Renal pelvis (tissue), 12 donors: ENCODE data around the gene CDC14A. TPM values are rescaled to one million over a fixed set of nuclear protein-coding genes. Genes with fewer than 3 reads are reported as not detected.

ENCODE experiments used
- DNase-seq: peaks from one replicate; pipeline ENCODE4 v3.0.0-alpha.2; 2013
- long read RNA-seq, 16 experiments: transcript quantifications; one replicate each; lab custom pipeline, GENCODE V29; 2026
- polyA plus RNA-seq, 3 donors: library from polyadenylated mRNA; unstranded; fragments of 120-200 nt; gene quantifications; one replicate each; pipeline ENCODE4 v1.2.1, GENCODE V29; 2013; ENCODE audit not compliant: insufficient read length in 3 of 3

The CDC14A gene, protein sequence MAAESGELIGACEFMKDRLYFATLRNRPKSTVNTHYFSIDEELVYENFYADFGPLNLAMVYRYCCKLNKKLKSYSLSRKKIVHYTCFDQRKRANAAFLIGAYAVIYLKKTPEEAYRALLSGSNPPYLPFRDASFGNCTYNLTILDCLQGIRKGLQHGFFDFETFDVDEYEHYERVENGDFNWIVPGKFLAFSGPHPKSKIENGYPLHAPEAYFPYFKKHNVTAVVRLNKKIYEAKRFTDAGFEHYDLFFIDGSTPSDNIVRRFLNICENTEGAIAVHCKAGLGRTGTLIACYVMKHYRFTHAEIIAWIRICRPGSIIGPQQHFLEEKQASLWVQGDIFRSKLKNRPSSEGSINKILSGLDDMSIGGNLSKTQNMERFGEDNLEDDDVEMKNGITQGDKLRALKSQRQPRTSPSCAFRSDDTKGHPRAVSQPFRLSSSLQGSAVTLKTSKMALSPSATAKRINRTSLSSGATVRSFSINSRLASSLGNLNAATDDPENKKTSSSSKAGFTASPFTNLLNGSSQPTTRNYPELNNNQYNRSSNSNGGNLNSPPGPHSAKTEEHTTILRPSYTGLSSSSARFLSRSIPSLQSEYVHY
- polyA plus RNA-seq, result 10 to 100 TPM; 26.5 to 33.2 (median 29.6) TPM
- long read RNA-seq, donor 1, full-length matches to known transcripts, result 8 of 8 reads
- long read RNA-seq, donor 1, partial matches to known transcripts, result 0 of 8 reads
- long read RNA-seq, donor 1, other reads (novel, unspliced or antisense), result 0 of 8 reads
- long read RNA-seq, donor 2, full-length matches to known transcripts, result 7 of 7 reads
- long read RNA-seq, donor 2, partial matches to known transcripts, result 0 of 7 reads
- long read RNA-seq, donor 2, other reads (novel, unspliced or antisense), result 0 of 7 reads
- long read RNA-seq, donor 3, full-length matches to known transcripts, result 3 of 3 reads
- long read RNA-seq, donor 3, partial matches to known transcripts, result 0 of 3 reads
- long read RNA-seq, donor 3, other reads (novel, unspliced or antisense), result 0 of 3 reads
- long read RNA-seq, donor 4, partial matches to known transcripts, result 0 of 1 reads
- long read RNA-seq, donor 4, other reads (novel, unspliced or antisense), result 0 of 1 reads
- long read RNA-seq, donor 5, full-length matches to known transcripts, result 4 of 4 reads
- long read RNA-seq, donor 5, partial matches to known transcripts, result 0 of 4 reads
- long read RNA-seq, donor 5, other reads (novel, unspliced or antisense), result 0 of 4 reads
- long read RNA-seq, donor 6, partial matches to known transcripts, result 11 of 14 reads
- long read RNA-seq, donor 6, other reads (novel, unspliced or antisense), result 0 of 14 reads
- long read RNA-seq, donor 7, partial matches to known transcripts, result 0 of 2 reads
- long read RNA-seq, donor 7, other reads (novel, unspliced or antisense), result 0 of 2 reads
- long read RNA-seq, donor 8, result 0 reads
- long read RNA-seq, donor 9, full-length matches to known transcripts, result 8 of 8 reads
- long read RNA-seq, donor 9, partial matches to known transcripts, result 0 of 8 reads
- long read RNA-seq, donor 9, other reads (novel, unspliced or antisense), result 0 of 8 reads
- long read RNA-seq, donor 10, partial matches to known transcripts, result 0 of 3 reads
- long read RNA-seq, donor 10, other reads (novel, unspliced or antisense), result 0 of 3 reads
- long read RNA-seq, donor 11, full-length matches to known transcripts, result 5 of 5 reads
- long read RNA-seq, donor 11, partial matches to known transcripts, result 0 of 5 reads
- long read RNA-seq, donor 11, other reads (novel, unspliced or antisense), result 0 of 5 reads
- long read RNA-seq, donor 12, full-length matches to known transcripts, result 6 of 6 reads
- long read RNA-seq, donor 12, partial matches to known transcripts, result 0 of 6 reads
- long read RNA-seq, donor 12, other reads (novel, unspliced or antisense), result 0 of 6 reads
- long read RNA-seq, donor 13, full-length matches to known transcripts, result 7 of 7 reads
- long read RNA-seq, donor 13, partial matches to known transcripts, result 0 of 7 reads
- long read RNA-seq, donor 13, other reads (novel, unspliced or antisense), result 0 of 7 reads
- long read RNA-seq, donor 14, result 0 reads
- long read RNA-seq, donor 15, full-length matches to known transcripts, result 5 of 5 reads
- long read RNA-seq, donor 15, partial matches to known transcripts, result 0 of 5 reads
- long read RNA-seq, donor 15, other reads (novel, unspliced or antisense), result 0 of 5 reads
- long read RNA-seq, donor 16, full-length matches to known transcripts, result 6 of 6 reads
- long read RNA-seq, donor 16, partial matches to known transcripts, result 0 of 6 reads
- long read RNA-seq, donor 16, other reads (novel, unspliced or antisense), result 0 of 6 reads

DNA sequence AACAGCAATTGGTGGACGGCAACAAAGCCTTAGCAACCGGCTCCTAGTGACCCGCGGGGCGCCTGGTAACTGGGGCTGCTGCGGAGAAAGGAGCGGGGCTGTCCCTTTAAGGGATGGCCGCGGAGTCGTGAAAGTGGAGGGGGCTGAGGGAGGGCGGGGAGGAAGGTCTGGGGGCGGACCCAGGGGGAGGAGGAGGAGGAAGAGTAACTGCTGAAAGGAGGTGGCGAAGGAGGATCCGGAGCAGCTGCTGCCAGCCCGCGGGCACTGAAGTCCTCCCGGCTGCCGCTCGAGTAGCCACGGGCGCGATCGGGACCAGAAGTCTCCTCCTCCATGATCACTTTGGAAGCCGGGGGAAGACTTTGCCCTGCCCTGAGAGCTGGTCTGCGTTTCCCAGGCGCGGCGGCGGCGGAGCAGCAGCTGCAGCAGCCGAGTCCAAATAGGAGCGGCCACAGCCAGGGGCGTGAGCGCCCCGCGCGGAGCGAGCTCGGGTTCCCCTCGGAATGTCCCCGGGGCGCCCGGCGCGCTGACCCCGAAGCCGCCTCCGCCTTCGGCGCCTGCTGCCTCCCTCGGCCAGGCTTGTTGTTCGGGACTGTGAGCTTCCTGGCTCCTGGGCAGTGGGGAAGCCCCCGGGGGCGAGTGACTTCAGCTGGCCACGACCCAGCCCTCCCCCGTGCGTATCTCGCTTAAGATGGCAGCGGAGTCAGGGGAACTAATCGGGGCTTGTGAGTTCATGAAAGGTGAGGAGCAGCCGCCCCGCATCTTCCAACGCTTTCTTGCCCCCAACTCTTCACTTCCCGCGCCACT is at the start of gene CDC14A:
CDC14A (plus strand) TSS at position 240 of the 804 bp plus-strand sequence; CDS start at position 689, 449 bp downstream.
- DNase-seq, result peak; percentile 96

DNA sequence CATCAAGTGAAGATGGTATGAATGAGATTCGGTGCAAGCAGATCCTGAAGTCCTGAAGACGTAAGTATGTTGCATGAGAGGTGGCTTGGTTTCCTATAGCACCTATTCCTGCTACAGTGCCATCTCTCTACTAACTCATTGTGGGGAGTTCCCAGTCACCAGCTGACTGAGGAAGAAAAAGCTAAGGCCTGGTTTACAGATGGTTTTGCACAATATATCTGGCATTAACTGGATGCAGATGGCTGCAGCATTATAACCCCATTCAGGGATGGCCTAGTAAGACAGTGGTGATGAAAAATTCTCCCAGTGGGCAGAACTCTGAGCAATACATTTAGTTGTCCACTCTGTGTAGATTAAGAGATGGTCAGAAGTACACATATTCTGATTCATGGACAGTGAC is 49.6 kb upstream of the CDC14A start:
- DNase-seq, result no peak

DNA sequence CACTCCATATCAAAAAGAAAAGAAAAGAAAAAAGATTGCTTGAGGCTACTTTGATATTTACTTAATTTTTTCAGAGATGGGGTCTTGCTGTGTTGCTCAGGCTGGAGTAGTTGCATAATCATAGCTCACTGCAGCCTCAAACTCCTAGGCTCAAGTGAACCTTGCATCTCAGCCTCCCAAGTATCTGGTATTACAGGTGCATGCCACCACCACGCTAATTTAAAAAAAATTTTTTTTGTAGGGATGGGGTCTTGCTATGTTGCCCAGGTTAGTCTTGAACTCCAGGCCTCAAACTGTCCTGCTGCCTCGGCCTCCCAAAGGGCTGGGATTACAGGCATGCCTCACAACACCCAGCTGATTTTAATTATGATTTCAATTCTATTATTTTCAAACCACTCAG is 48.1 kb upstream of the CDC14A start:
- no peak for DNase-seq

DNA sequence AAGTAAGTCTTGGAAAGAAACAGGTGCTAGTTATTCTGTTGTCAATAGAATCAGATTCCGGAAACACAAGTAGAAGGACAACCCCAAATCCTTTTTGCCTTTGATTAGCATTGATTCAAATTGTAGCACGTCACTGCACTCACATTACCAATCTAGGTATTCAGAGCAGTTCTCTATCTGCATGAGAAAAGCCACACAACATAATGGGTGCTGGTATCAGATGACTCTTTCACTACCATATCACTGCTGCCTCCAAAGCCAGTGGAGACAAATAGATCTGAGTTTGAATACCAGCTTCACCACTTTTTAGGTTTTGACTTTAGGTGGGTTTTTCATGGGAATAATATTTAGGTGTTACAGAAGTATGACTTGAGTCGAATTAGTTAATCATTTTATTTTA is 47.4 kb upstream of the CDC14A start:
- DNase-seq, result no peak

DNA sequence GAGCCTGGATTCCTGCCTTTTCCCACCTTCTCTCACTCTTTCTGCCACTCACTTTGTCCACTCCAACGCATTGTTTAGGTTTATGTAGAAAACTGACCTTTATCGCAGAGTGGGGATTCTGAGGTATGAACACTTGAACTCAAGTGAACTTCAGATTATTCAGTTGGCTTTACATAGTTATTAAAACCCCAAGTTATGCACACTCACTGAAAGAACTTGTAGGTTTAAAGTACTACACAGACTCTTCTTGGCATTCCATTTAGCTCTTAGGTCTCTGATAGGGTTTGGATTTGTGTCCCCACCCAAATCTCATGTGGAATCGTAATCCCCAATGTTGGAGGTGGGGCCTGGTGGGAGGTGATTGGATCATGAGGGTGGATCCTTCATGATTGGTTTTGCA is 46.4 kb upstream of the CDC14A start:
- DNase-seq, result no peak

DNA sequence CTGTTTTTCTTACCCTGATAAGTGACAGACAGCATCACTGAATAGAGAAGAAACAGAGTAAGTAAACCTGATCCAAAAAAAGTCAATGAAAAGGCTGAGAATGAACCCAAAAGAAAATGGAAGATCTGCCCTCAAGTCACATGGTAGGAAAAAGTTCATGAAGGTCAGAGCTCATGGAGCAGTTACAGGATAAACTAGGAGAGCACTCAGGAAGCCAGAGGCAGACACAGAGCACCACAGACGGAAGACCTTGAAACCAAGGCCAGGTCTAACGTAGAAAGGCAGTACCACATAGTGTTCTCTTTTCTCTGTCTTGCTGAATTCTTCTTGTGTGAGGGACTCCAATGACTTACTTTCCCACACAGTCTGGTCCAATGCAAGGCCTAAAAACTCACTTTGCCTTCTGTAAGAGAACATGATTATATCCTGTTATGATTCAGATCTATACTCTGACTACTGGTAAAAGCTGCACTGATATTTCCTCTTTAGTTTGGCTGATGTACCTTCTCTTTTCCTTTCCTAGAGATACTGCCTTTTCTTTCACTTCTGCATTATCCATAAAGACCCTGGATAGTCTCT is 45.5 kb upstream of the CDC14A start:
- DNase-seq, result no peak

DNA sequence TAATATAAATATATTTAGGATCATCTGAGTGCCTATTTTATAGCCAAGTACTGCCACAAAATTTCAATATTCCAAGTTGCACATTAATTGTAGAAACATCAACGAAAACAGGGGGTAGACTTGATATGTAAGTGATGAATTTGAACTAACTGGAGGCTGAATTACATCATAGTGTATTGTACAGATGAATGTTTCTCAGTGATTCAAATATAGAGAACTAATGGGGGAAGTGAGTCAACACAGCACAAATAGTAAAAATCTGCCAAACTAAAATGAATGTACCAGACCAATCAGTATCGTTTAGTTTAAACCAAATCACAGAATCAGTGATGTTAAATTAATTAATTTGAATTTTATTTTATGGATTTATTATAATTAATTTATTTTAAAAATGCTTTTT is 43.5 kb upstream of the CDC14A start:
- DNase-seq, result no peak

DNA sequence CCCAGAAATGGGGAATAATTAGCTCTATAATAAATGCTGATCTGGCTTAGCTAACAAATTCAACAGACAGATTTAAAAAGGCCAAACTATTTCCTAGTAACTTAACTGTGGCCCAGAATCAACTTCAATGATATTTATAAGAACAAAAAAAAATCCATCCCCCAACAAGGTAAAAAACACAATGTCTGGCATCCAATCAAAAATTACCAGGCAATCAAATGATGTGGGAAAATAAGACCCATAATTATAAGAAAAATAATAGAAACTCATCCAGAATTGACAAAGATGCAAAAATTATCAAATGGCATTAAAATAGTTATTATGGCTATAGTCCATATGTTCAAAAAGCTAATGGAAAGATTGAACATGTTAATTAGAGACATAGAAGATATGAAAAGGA is 42.4 kb upstream of the CDC14A start:
- DNase-seq, result no peak

DNA sequence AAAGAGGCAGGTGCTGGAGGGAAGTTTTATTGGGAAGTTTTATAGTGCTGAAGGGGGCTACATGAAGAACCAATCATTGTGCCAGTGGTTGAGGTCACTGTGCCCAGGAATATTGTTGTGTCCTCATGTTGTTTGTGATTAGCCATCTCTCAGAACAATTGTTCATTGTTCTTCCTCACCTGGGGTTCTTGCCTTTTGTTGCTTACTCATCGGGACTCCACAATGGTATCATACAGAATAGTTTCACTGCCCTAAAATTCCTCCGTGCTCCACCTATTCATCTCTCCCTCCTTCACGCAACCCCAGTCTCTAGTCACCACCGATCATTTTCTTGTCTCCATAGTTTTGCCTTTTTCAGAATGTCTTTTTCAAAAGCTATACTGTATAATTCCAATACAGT is 38.9 kb upstream of the CDC14A start:
- no peak for DNase-seq

DNA sequence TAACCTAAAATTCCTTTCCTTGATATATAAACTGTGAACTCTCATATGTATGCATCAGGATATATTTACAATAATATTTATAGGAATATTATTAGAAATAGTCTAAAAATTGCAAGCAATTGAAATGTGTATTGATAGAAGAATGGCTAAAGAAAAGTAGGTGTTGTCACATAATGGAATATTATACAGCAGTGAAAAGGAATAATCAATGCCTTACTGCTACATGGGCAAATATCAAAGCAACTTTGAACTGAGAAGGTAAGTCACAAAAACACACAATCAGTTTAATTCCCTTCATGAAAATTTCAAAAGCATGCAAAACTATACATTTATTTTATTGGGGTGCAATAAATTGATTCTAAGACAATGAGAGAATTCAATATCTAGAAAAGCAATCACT is 35.7 kb upstream of the CDC14A start:
- DNase-seq, result no peak

DNA sequence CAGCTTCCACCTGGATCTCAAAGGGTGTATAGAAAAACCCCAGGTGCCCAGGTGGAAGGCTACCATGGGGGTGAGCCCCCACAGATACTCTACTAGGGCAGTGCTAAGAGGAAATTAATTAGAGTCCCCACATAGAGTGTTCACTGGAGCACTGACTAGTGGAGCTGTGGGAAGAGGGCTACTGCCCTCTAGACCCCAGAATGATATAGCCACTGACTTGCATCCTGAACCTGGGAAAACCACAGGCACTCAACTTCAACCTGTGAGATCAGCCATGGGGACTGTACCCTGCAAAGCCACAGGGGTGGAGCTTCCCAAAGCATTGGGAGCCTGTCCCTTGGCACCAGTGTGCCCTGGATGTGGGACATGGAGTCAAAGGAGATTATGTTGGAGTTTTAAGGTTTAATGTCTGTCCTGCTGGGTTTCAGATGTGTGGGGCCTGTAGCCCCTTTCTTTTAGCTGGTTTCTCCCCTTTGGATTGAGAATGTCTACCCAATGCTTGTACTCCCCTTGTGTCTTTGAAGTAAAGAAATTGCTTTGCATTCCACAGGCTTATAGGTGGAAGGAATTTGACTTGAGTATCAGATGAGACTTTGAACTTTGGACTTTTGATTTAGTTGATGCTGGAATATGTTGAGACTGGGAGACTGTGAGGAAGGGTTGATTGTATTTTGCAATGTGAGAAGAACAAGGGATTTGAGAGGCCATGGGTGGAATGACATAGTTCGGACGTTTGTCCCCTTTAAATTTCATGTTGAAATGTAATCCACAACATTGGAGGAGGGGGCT is 31.8 kb upstream of the CDC14A start:
- DNase-seq, result no peak

DNA sequence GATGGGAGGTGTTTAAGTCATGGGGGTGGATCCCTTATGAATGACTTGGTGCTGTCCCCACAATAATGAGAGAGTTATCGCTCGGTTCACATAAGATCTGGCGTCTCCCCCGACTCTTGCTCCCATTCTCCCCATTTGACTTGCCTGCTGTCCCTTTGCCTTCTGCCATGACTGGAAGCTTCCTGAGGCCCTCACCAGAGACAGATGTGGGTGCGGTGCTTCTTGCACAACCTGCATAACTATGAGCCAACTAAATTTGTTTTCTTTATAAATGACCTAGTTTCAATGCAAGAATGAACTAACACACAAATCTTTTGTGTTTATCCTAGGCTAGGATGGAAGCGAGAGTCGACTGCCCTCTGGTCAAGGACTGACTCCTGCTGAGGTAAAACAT is 31.2 kb upstream of the CDC14A start:
- no peak for DNase-seq

DNA sequence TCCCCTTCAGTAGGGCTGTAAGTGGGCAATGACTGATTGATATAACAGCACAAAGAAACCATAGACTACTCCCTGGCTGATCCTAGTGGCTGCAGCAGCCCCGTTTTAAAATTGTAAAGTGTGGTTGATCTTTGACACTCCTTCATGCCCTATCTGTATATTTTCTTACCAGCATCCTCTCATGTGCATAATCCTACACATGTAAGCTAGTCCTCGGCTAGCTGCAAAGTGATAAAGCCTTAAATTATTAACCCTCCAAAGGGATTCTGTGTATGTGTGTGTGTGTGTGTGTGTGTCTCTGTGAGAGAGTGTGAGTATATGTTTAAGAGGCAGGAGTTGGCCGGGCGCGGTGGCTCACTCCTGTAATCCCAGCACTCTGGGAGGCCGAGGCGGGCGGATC is 30.8 kb upstream of the CDC14A start:
- DNase-seq, result no peak

DNA sequence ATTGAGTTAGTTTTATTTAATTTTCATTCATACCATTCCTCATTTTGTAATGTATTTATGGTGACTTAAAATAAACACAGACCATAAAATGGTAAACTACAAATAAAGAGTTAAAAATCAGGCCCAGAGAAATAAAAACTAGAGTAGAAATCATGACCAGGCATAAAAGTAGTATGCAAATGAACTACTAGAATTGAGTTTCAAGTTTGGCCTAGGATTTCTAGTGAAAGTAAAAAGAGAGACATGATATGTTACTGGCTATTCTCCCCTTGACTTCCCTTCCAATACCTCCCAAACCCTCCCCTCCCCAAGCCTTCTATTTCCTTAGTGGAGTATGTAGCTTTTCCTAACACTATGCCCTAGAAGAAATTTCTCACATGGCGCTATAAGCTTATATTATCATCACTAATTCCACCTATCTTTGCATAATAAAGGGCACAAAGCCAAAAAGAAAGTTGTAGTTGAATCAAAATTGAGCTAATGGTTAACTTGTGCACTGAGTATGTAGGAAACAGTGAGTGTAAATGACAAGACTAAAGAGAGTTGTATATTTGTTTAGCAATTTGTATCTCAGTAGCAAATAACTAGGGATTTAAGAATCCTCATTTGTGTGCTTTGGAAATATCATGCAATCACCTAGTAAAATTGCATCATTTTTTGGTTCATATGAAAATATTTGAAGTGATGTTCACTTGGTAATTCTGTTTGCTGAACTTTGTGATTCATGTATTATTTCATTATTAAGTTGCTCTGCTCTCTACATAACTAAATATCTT is 29.7 kb upstream of the CDC14A start:
- DNase-seq, result no peak

DNA sequence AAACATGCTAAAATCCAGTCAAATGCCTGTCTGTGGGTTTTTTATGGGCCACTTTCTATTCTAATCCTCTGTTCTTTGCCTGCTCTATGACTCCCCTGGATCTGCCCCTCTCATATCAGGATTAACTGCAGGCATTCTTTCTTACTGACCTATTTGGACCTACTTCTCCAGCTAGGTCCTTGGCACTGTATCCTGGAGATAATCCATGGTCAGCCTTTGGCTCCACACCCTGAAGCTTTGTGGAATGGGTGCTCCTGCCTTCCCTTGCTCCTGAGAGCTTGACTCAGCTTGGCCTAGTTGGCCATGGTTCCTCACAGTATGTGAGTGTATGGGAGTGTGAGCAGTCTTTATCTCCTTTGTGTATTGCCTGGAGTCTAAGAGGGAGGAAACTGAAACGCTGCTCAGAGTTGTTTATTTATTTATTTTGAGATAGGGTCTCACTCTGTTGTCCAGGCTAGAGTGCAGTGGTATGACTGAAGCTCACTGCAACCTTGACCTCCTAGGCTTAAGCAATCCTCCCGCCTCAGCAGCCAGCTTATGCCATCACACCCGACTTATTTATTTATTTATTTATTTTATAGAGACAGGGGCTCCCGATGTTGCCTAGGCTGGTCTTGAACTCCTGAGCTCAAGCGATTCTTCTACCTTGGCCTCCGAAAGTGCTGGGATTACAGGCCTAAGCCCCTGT is 28.7 kb upstream of the CDC14A start:
- no peak for DNase-seq
